ENCODE data around the gene MYD88. TPM values are rescaled to one million over a fixed set of nuclear protein-coding genes. Genes with fewer than 3 reads are reported as not detected.

The MYD88 gene
- total RNA-seq, 1 experiment from 2014 or later = 14.8 TPM

- Histone ChIP-seq H3K9me2 (ENCODE audit: insufficient read depth) (no peaks in the 10 kb centered on the region), H3K27ac (ENCODE audit: low read depth, low read length) (no peak overlapping the region), H3K4me2 (ENCODE audit: low read length) (no peak overlapping the region), H2AFZ (ENCODE audit: low read depth, low read length, poor library complexity, severe bottlenecking) (no peak overlapping the region), H3K9me3 (ENCODE audit: control insufficient read depth in 1 of 2, insufficient read depth in 1 of 2, low read depth in 1 of 2, low read length in 2 of 2) (no peaks in the 10 kb centered on the region), H3K36me3 (ENCODE audit: control insufficient read depth in 1 of 2, insufficient read depth in 2 of 2, low read length in 2 of 2) (no peaks in the 10 kb centered on the region), H3K9ac (ENCODE audit: low read length) (no peak overlapping the region), H3K4me3 (replicated peaks in 1 of 2; ENCODE audit: low read depth in 1 of 2, low read length in 2 of 2) (no peak overlapping the region), H3K4me1 (ENCODE audit: control insufficient read depth in 1 of 2, insufficient read depth in 2 of 2, low read length in 2 of 2) (peaks cover 6 to 27% of the 10 kb centered on the region in 2 experiments; a peak in 2 of 4 replicates), H4K20me1 (ENCODE audit: insufficient read depth) (no peaks in the 10 kb centered on the region), H3K79me2 (ENCODE audit: insufficient read depth, low read length) (no peaks in the 10 kb centered on the region), H3K27me3 (ENCODE audit: insufficient read depth, low read length) (no peaks in the 10 kb centered on the region)
- no peak for DNase-seq (ENCODE audit: low read depth, low spot score)
- no peak for ATAC-seq
- TF ChIP-seq RAD21 (IDR thresholded peaks at IDR 0.05; ENCODE audit: low read depth) (no peak), POLR2AphosphoS5 (IDR thresholded peaks at IDR 0.05; ENCODE audit: low read depth, low read length) (no peak), JUND (IDR thresholded peaks at IDR 0.05) (no peak), SRF (IDR thresholded peaks at IDR 0.05; ENCODE audit: low read depth) (no peak), ZNF274 (IDR thresholded peaks at IDR 0.05; ENCODE audit: low read depth, low read length) (no peak), ATF3 (IDR thresholded peaks at IDR 0.05) (no peak), EZH2phosphoT487 (IDR thresholded peaks at IDR 0.05; ENCODE audit: borderline replicate concordance) (no peak), CTCF (IDR thresholded peaks at IDR 0.05 in 2 of 3, conservative IDR thresholded peaks at IDR 0.05 in 1 of 3; ENCODE audit: borderline replicate concordance in 1 of 3, insufficient read depth in 1 of 3, low read depth in 2 of 3, low read length in 2 of 3) (no peak), REST (IDR thresholded peaks at IDR 0.05; ENCODE audit: low read depth) (no peak), ZFX (IDR thresholded peaks at IDR 0.05) (no peak), TCF7L2 (IDR thresholded peaks at IDR 0.05; ENCODE audit: borderline replicate concordance, extremely low read depth, insufficient read depth, insufficient read length) (no peak), POLR2A (IDR thresholded peaks at IDR 0.05; ENCODE audit: borderline replicate concordance, extremely low read depth, insufficient read depth, insufficient read length) (no peak)
- BruUV-seq (replicated peaks) = no TSS peak
- intact Hi-C loops (cut with micrococcal nuclease) = no loop called here
- POLR2A ChIA-PET = interaction anchor here (1.0 to 1.2 kb wide), 3 partner anchors 12 to 16 kb away, joined by 3 read pairs; partner anchors contain the start of genes ACAA1 and OXSR1
- CTCF ChIA-PET = interaction anchor here (3.0 kb wide), 2 partner anchors 10 to 13 kb away, joined by 9 to 10 read pairs; partner anchors contain the start of gene OXSR1
- RAD21 ChIA-PET (ENCODE audit: low non-redundant PET in 1 of 2, low total read pairs in 2 of 2, uncharacterized antibody in 2 of 2, unreplicated experiment in 2 of 2) = no interaction called here
These were observed 14.1 kb downstream of the MYD88 start for GRCh38 chr3:38152609-38153008.
